Trophoblast cell (in vitro differentiated cells and primary cell): Measurements from ENCODE around the gene EFHC2.
A peak's percentile ranks its signal among the peaks of the same experiment; 100 is the strongest.
"Not testable (repeated sequence)": the region's sequence is repeated elsewhere in the genome, so short reads cannot be mapped to it uniquely, and the experiment has no call there.

ENCODE experiments used
- DNase-seq, 2 donors: peaks; one replicate each; pipeline ENCODE4 v3.0.0-alpha.2; 2016
- H2AFZ ChIP-seq: 2 replicates; pipeline ENCODE4 v1.6.1; 2013; ENCODE audit warnings: low read length, moderate library complexity, mild to moderate bottlenecking; ENCODE audit not compliant: insufficient read depth, poor library complexity
- H2AK5ac ChIP-seq: 2 replicates; pipeline ENCODE4 v1.6.1; 2013; ENCODE audit warnings: mild to moderate bottlenecking, low read length
- H2BK120ac ChIP-seq: 2 replicates; pipeline ENCODE4 v1.6.1; 2013; ENCODE audit warnings: low read length, mild to moderate bottlenecking, moderate library complexity; ENCODE audit not compliant: insufficient read depth, poor library complexity
- H2BK12ac ChIP-seq: 2 replicates; pipeline ENCODE4 v1.6.1; 2013; ENCODE audit warnings: mild to moderate bottlenecking, low read length, moderate library complexity
- H2BK5ac ChIP-seq: 2 replicates; pipeline ENCODE4 v1.6.1; 2013; ENCODE audit warnings: low read length, low read depth, moderate library complexity, mild to moderate bottlenecking; ENCODE audit not compliant: poor library complexity
- H3K14ac ChIP-seq: 2 replicates; pipeline ENCODE4 v1.6.1; 2013; ENCODE audit warnings: mild to moderate bottlenecking, low read length
- H3K18ac ChIP-seq: 2 replicates; pipeline ENCODE4 v1.6.1; 2013; ENCODE audit warnings: mild to moderate bottlenecking, low read length
- H3K23ac ChIP-seq: 2 replicates; pipeline ENCODE4 v1.6.1; 2013; ENCODE audit warnings: low read length
- H3K27ac ChIP-seq: 2 replicates; pipeline ENCODE4 v1.5.1; 2013; ENCODE audit warnings: low read depth, mild to moderate bottlenecking, inconsistent platforms, low read length, moderate library complexity
- H3K27me3 ChIP-seq: 2 replicates; pipeline ENCODE4 v1.6.1; 2013; ENCODE audit warnings: inconsistent platforms, mild to moderate bottlenecking, low read length, moderate library complexity; ENCODE audit not compliant: insufficient read depth
- H3K36me3 ChIP-seq, 2 experiments: 1 replicate in 1 of 2; 2 replicates in 1 of 2; pipeline ENCODE4 v1.6.1; 2013; ENCODE audit warnings: low read length in 2 of 2, mild to moderate bottlenecking in 2 of 2, moderate library complexity in 1 of 2; ENCODE audit not compliant: insufficient read depth in 2 of 2, control insufficient read depth in 1 of 2
- H3K4ac ChIP-seq: 2 replicates; pipeline ENCODE4 v1.6.1; 2013; ENCODE audit warnings: low read depth, mild to moderate bottlenecking, low read length, moderate library complexity
- H3K4me1 ChIP-seq, 2 experiments: 1 replicate in 1 of 2; 2 replicates in 1 of 2; pipeline ENCODE4 v1.6.1; 2013; ENCODE audit warnings: low read length in 2 of 2, mild to moderate bottlenecking in 2 of 2, moderate library complexity in 1 of 2; ENCODE audit not compliant: insufficient read depth in 2 of 2, control insufficient read depth in 1 of 2
- H3K4me2 ChIP-seq: 2 replicates; pipeline ENCODE4 v1.6.1; 2013; ENCODE audit warnings: inconsistent platforms, mild to moderate bottlenecking, low read length, moderate library complexity
- H3K4me3 ChIP-seq: 2 replicates; pipeline ENCODE4 v1.5.1; 2013; ENCODE audit warnings: mild to moderate bottlenecking, low read depth, low read length, inconsistent platforms
- H3K79me1 ChIP-seq: one replicate; pipeline ENCODE4 v1.6.1; 2013; ENCODE audit warnings: low read length
- H3K79me2 ChIP-seq: 2 replicates; pipeline ENCODE4 v1.6.1; 2013; ENCODE audit warnings: low read length, mild to moderate bottlenecking; ENCODE audit not compliant: control insufficient read depth, insufficient read depth, poor library complexity
- H3K9ac ChIP-seq: 2 replicates; pipeline ENCODE4 v1.6.1; 2013; ENCODE audit warnings: mild to moderate bottlenecking, low read length
- H3K9me3 ChIP-seq: 2 replicates; pipeline ENCODE4 v1.6.1; 2013; ENCODE audit warnings: low read depth, mild to moderate bottlenecking, control low read depth, inconsistent platforms, low read length; ENCODE audit not compliant: insufficient read depth
- H4K12ac ChIP-seq: 2 replicates; pipeline ENCODE4 v1.6.1; 2013; ENCODE audit warnings: low read depth, mild to moderate bottlenecking, low read length, moderate library complexity
- H4K8ac ChIP-seq: 2 replicates; pipeline ENCODE4 v1.6.1; 2013; ENCODE audit warnings: low read depth, mild to moderate bottlenecking, low read length, moderate library complexity
- H4K91ac ChIP-seq: one replicate; pipeline ENCODE4 v1.6.1; 2013; ENCODE audit warnings: low read depth, mild to moderate bottlenecking, low read length, moderate library complexity
- WGBS: extraction: QIAGEN DNeasy Blood & Tissue Kit; methylation state at CpG from one replicate; pipeline ENCODE4 v1.1.7; 2013; ENCODE audit warnings: missing lambda C conversion rate; ENCODE audit not compliant: insufficient read length, insufficient coverage; ENCODE audit errors: extremely low coverage; 5-methylcytosine and 5-hydroxymethylcytosine counted together

The EFHC2 gene

GRCh38 chrX:44255742-44256141, 87.7 kb downstream of the EFHC2 start:
- H2BK120ac ChIP-seq, H4K12ac ChIP-seq: not testable (repeated sequence)
- WGBS, result no CpG with 5 or more reads among the region's 2 CpGs

GRCh38 chrX:44253575-44253942, 89.9 kb downstream of the EFHC2 start:
- WGBS, result no CpG with 5 or more reads among the region's 4 CpGs
- Histone ChIP-seq H2BK120ac (peak overlapping the region; percentile 51), H3K18ac (no peak overlapping the region), H3K14ac (peak overlapping the region; percentile 61), H3K4me1 (peaks cover 0 to 3% of the 10 kb centered on the region in 2 experiments), H3K79me2 (no peaks in the 10 kb centered on the region), H3K27me3 (no peaks in the 10 kb centered on the region), H2AFZ (no peak overlapping the region), H3K79me1 (no peaks in the 10 kb centered on the region), H3K4ac (no peak overlapping the region), H3K9me3 (no peaks in the 10 kb centered on the region), H2BK12ac (peak overlapping the region; percentile 40), H3K36me3 (no peaks in the 10 kb centered on the region), H4K8ac (peak overlapping the region; percentile 73), H4K91ac (peak overlapping the region; percentile 24), H4K12ac (no peak overlapping the region), H3K4me2 (no peak overlapping the region), H2BK5ac (no peak overlapping the region), H3K23ac (no peak overlapping the region), H2AK5ac (no peak overlapping the region), H3K4me3 (no peak overlapping the region), H3K27ac (no peak overlapping the region), H3K9ac (no peak overlapping the region)
- DNase-seq, result no peak

More at GRCh38 chrX:44255742-44256141, 87.7 kb downstream of the EFHC2 start:
- not testable (repeated sequence) for H3K27ac ChIP-seq, H3K23ac ChIP-seq, H2BK12ac ChIP-seq, H4K8ac ChIP-seq, H3K14ac ChIP-seq, H3K4me3 ChIP-seq, H3K18ac ChIP-seq, H3K79me1 ChIP-seq, H3K4me1 ChIP-seq, DNase-seq, H2BK5ac ChIP-seq, H3K9ac ChIP-seq, H2AK5ac ChIP-seq, H3K4ac ChIP-seq, H4K91ac ChIP-seq, H3K36me3 ChIP-seq, H3K9me3 ChIP-seq, H3K27me3 ChIP-seq, H3K4me2 ChIP-seq, H2AFZ ChIP-seq, H3K79me2 ChIP-seq

GRCh38 chrX:44252688-44253574, 90.5 kb downstream of the EFHC2 start:
- H4K91ac ChIP-seq, result peak overlapping the region; percentile 73
- H4K12ac ChIP-seq, result peak overlapping the region; percentile 43
- H4K8ac ChIP-seq, result peak overlapping the region; percentile 73
- H2BK5ac ChIP-seq, H3K14ac ChIP-seq, DNase-seq, H3K23ac ChIP-seq, H3K79me1 ChIP-seq, H3K4me1 ChIP-seq, H3K36me3 ChIP-seq, H3K4me3 ChIP-seq, H3K79me2 ChIP-seq, H2AK5ac ChIP-seq, H3K9me3 ChIP-seq, H3K27me3 ChIP-seq, H3K27ac ChIP-seq, H3K4me2 ChIP-seq, H3K9ac ChIP-seq, H3K4ac ChIP-seq, H2BK12ac ChIP-seq: not testable (repeated sequence)
- no CpG with 5 or more reads among the region's 17 CpGs for WGBS
- peak overlapping the region; percentile 72 for H2BK120ac ChIP-seq
- H2AFZ ChIP-seq, result peak overlapping the region; percentile 54
- peak overlapping the region; percentile 65 for H3K18ac ChIP-seq

- Histone ChIP-seq H3K18ac (no peak overlapping the region), H2AFZ (no peak overlapping the region), H3K14ac (no peak overlapping the region), H3K4me3 (no peak overlapping the region), H2BK120ac (no peak overlapping the region), H3K27me3 (no peaks in the 10 kb centered on the region), H3K79me2 (no peaks in the 10 kb centered on the region), H3K4ac (no peak overlapping the region), H3K23ac (no peak overlapping the region), H4K91ac (no peak overlapping the region), H3K4me2 (no peak overlapping the region), H3K9me3 (no peaks in the 10 kb centered on the region), H4K8ac (no peak overlapping the region), H3K36me3 (no peaks in the 10 kb centered on the region), H3K27ac (no peak overlapping the region), H3K4me1 (no peaks in the 10 kb centered on the region), H2AK5ac (no peak overlapping the region), H2BK5ac (no peak overlapping the region), H3K79me1 (no peaks in the 10 kb centered on the region), H3K9ac (no peak overlapping the region), H4K12ac (no peak overlapping the region), H2BK12ac (no peak overlapping the region)
- WGBS, result no CpG with 5 or more reads among the region's 4 CpGs
- peak in 1 of 2 donors; percentile 6 for DNase-seq
These were observed 96.0 kb downstream of the EFHC2 start for GRCh38 chrX:44247468-44247867.
